ENCODE results near the gene PLCB2.

- no peak for TF ChIP-seq YY1 (IDR thresholded peaks at IDR 0.05; ENCODE audit: insufficient read depth, insufficient read length)
- no peak for TF ChIP-seq ZNF274 (IDR thresholded peaks at IDR 0.05; ENCODE audit: low read depth, low read length)
- no peak for TF ChIP-seq SUZ12 (IDR thresholded peaks at IDR 0.05; ENCODE audit: extremely low read depth, insufficient read depth, insufficient read length)
These were observed 7.0 kb downstream of the PLCB2 start for GRCh38 chr15:40300771-40301170.
